Adrenal gland (tissue), 5 donors: ENCODE results near the gene SYNJ2.

Experiments used
- CTCF ChIP-seq, 6 experiments: fragments of 450-650 bp in 4 of 6; fragments of 200-600 bp in 2 of 6; sonication (generic) in 1 of 6; IDR thresholded peaks; 1 replicate in 5 of 6; 2 replicates in 1 of 6; pipeline versions ENCODE4 v1.5.1 to v1.8.0; 2016 to 2021; ENCODE audit warnings: antibody characterized with exemption in 6 of 6, mild to moderate bottlenecking in 2 of 6, moderate library complexity in 1 of 6
- POLR2A ChIP-seq, 2 donors: fragments of 450-650 bp; IDR thresholded peaks; one replicate each; pipeline ENCODE4 v1.6.1; 2017; ENCODE audit warnings: antibody characterized with exemption in 2 of 2, mild to moderate bottlenecking in 2 of 2, moderate library complexity in 1 of 2
- donor health status: DM: no; HTN: no; CAD: no.

- no peak for TF ChIP-seq CTCF (IDR thresholded peaks at IDR 0.05)
- TF ChIP-seq POLR2A (IDR thresholded peaks at IDR 0.05) = no peak
These were observed 36.4 kb upstream of the SYNJ2 start for GRCh38 chr6:157944983-157945931.
